ENCODE measurements around the gene LRRC14B. TPM values are rescaled to one million over a fixed set of nuclear protein-coding genes. Genes with fewer than 3 reads are reported as not detected.

Gene LRRC14B
- total RNA-seq, 2 donors from 2014 or later, result not detected

GRCh38 chr5:167982-168660 lies 23.2 kb upstream of the LRRC14B start:
- no peak for TF ChIP-seq CTCF (IDR thresholded peaks at IDR 0.05)
- ATAC-seq (ENCODE audit: insufficient number of reproducible peaks, low FRiP score, low read depth) (no peak), DNase-seq (ENCODE audit: low spot score) (no peak)
- Histone ChIP-seq H3K27ac (no peak overlapping the region), H3K27me3 (replicated peaks; ENCODE audit: insufficient read depth) (no peaks in the 10 kb centered on the region), H3K9me3 (no peaks in the 10 kb centered on the region), H3K36me3 (no peaks in the 10 kb centered on the region), H3K4me1 (ENCODE audit: control insufficient read depth in 1 of 2, low read depth in 2 of 2) (no peaks in the 10 kb centered on the region), H3K4me3 (no peak overlapping the region)

- no peaks in the 10 kb centered on the region for H3K9me3 ChIP-seq
- no peak overlapping the region for H3K4me3 ChIP-seq
- H3K4me1 ChIP-seq (ENCODE audit: control insufficient read depth in 1 of 2, low read depth in 2 of 2), result no peaks in the 10 kb centered on the region
- no peak for TF ChIP-seq CTCF (IDR thresholded peaks at IDR 0.05)
- DNase-seq (ENCODE audit: low spot score) (no peak), ATAC-seq (ENCODE audit: insufficient number of reproducible peaks, low FRiP score, low read depth) (no peak)
- no peaks in the 10 kb centered on the region for H3K36me3 ChIP-seq
- no peaks in the 10 kb centered on the region for H3K27me3 ChIP-seq (replicated peaks; ENCODE audit: insufficient read depth)
- H3K27ac ChIP-seq, result no peak overlapping the region
Measured at GRCh38 chr5:169071-169727, 22.1 kb upstream of the LRRC14B start.

GRCh38 chr5:169728-170094 lies 21.6 kb upstream of the LRRC14B start:
- no peak for ATAC-seq (ENCODE audit: insufficient number of reproducible peaks, low FRiP score, low read depth)
- Histone ChIP-seq H3K27ac (no peak overlapping the region), H3K36me3 (no peaks in the 10 kb centered on the region), H3K9me3 (no peaks in the 10 kb centered on the region), H3K4me1 (ENCODE audit: control insufficient read depth in 1 of 2, low read depth in 2 of 2) (no peaks in the 10 kb centered on the region), H3K4me3 (no peak overlapping the region), H3K27me3 (replicated peaks; ENCODE audit: insufficient read depth) (no peaks in the 10 kb centered on the region)
- TF ChIP-seq CTCF (IDR thresholded peaks at IDR 0.05), result no peak
- no peak for DNase-seq (ENCODE audit: low spot score)

- H3K27ac ChIP-seq, result no peak overlapping the region
- no peak overlapping the region for H3K4me3 ChIP-seq
- no peaks in the 10 kb centered on the region for H3K9me3 ChIP-seq
- H3K27me3 ChIP-seq (replicated peaks; ENCODE audit: insufficient read depth), result no peaks in the 10 kb centered on the region
- no peaks in the 10 kb centered on the region for H3K4me1 ChIP-seq (ENCODE audit: control insufficient read depth in 1 of 2, low read depth in 2 of 2)
- H3K36me3 ChIP-seq, result no peaks in the 10 kb centered on the region
- ATAC-seq (ENCODE audit: insufficient number of reproducible peaks, low FRiP score, low read depth) (no peak), DNase-seq (ENCODE audit: low spot score) (no peak)
- TF ChIP-seq CTCF (IDR thresholded peaks at IDR 0.05), result no peak
Measured at GRCh38 chr5:170971-171800, 20.1 kb upstream of the LRRC14B start.

GRCh38 chr5:171801-172331 lies 19.4 kb upstream of the LRRC14B start:
- no peak for DNase-seq (ENCODE audit: low spot score)
- Histone ChIP-seq H3K27me3 (replicated peaks; ENCODE audit: insufficient read depth) (no peaks in the 10 kb centered on the region), H3K36me3 (no peaks in the 10 kb centered on the region), H3K4me3 (no peak overlapping the region), H3K9me3 (no peaks in the 10 kb centered on the region), H3K27ac (no peak overlapping the region), H3K4me1 (ENCODE audit: control insufficient read depth in 1 of 2, low read depth in 2 of 2) (no peaks in the 10 kb centered on the region)
- no peak for TF ChIP-seq CTCF (IDR thresholded peaks at IDR 0.05)
- no peak for ATAC-seq (ENCODE audit: insufficient number of reproducible peaks, low FRiP score, low read depth)

Measured in thoracic aorta (tissue), 2 donors.